ENCODE measurements around the gene TMEM167A. TPM values are rescaled to one million over a fixed set of nuclear protein-coding genes. Genes with fewer than 3 reads are reported as not detected.
A peak's percentile ranks its signal among the peaks of the same experiment; 100 is the strongest.

Gene TMEM167A
- total RNA-seq, 1 experiment from 2014 or later: 144 TPM

GRCh38 chr5:83038924-83039323 lies 38.3 kb downstream of the TMEM167A start:
- 0 out of 2 replicates have a peak, but pooled peaks cover 12% of the 10 kb centered on the region for H3K4me1 ChIP-seq (replicated peaks)
- H3K27ac ChIP-seq: no peak overlapping the region
- H3K36me3 ChIP-seq: no peaks in the 10 kb centered on the region
- H3K27me3 ChIP-seq (replicated peaks): no peaks in the 10 kb centered on the region
- H3K4me3 ChIP-seq: no peak overlapping the region
- H3K9me3 ChIP-seq (replicated peaks): no peaks in the 10 kb centered on the region
- DNase-seq (ENCODE audit: low read depth in 1 of 2, low spot score in 2 of 2): no peak

GRCh38 chr5:83036991-83037575 lies 40.1 kb downstream of the TMEM167A start:
- no peaks in the 10 kb centered on the region for H3K36me3 ChIP-seq
- H3K27ac ChIP-seq: no peak overlapping the region
- H3K4me1 ChIP-seq (replicated peaks): 0 out of 2 replicates have a peak, but pooled peaks cover 15% of the 10 kb centered on the region
- no peak overlapping the region for H3K4me3 ChIP-seq
- H3K27me3 ChIP-seq (replicated peaks): no peaks in the 10 kb centered on the region
- peak in 1 of 2 experiments; percentile 24 for DNase-seq (ENCODE audit: low read depth in 1 of 2, low spot score in 2 of 2)
- H3K9me3 ChIP-seq (replicated peaks): no peaks in the 10 kb centered on the region

GRCh38 chr5:83035373-83036100 lies 41.7 kb downstream of the TMEM167A start:
- 0 out of 2 replicates have a peak, but pooled peaks cover 15% of the 10 kb centered on the region for H3K4me1 ChIP-seq (replicated peaks)
- no peaks in the 10 kb centered on the region for H3K36me3 ChIP-seq
- H3K27ac ChIP-seq: no peak overlapping the region
- no peaks in the 10 kb centered on the region for H3K27me3 ChIP-seq (replicated peaks)
- H3K4me3 ChIP-seq: no peak overlapping the region
- no peak for DNase-seq (ENCODE audit: low read depth in 1 of 2, low spot score in 2 of 2)
- no peaks in the 10 kb centered on the region for H3K9me3 ChIP-seq (replicated peaks)

- Histone ChIP-seq H3K9me3 (replicated peaks) (no peaks in the 10 kb centered on the region), H3K27ac (no peak overlapping the region)
These were observed 42.5 kb downstream of the TMEM167A start for GRCh38 chr5:83034528-83035207.

GRCh38 chr5:83034036-83034435 lies 43.2 kb downstream of the TMEM167A start:
- no peaks in the 10 kb centered on the region for H3K27me3 ChIP-seq (replicated peaks)

More at GRCh38 chr5:83034528-83035207, 42.5 kb downstream of the TMEM167A start:
- 0 out of 2 replicates have a peak, but pooled peaks cover 15% of the 10 kb centered on the region for H3K4me1 ChIP-seq (replicated peaks)
- no peaks in the 10 kb centered on the region for H3K36me3 ChIP-seq
- no peak overlapping the region for H3K4me3 ChIP-seq
- DNase-seq (ENCODE audit: low read depth in 1 of 2, low spot score in 2 of 2): no peak
- no peaks in the 10 kb centered on the region for H3K27me3 ChIP-seq (replicated peaks)

GRCh38 chr5:83031381-83031780 lies 45.8 kb downstream of the TMEM167A start:
- Histone ChIP-seq H3K4me3 (no peak overlapping the region), H3K9me3 (replicated peaks) (no peaks in the 10 kb centered on the region), H3K27me3 (replicated peaks) (no peaks in the 10 kb centered on the region), H3K36me3 (no peaks in the 10 kb centered on the region), H3K27ac (no peak overlapping the region), H3K4me1 (replicated peaks) (peaks cover 29% of the 10 kb centered on the region)
- no peak for DNase-seq (ENCODE audit: low read depth in 1 of 2, low spot score in 2 of 2)

More at GRCh38 chr5:83034036-83034435, 43.2 kb downstream of the TMEM167A start:
- Histone ChIP-seq H3K36me3 (no peaks in the 10 kb centered on the region), H3K4me3 (no peak overlapping the region), H3K9me3 (replicated peaks) (no peaks in the 10 kb centered on the region), H3K4me1 (replicated peaks) (0 out of 2 replicates have a peak, but pooled peaks cover 15% of the 10 kb centered on the region), H3K27ac (no peak overlapping the region)
- DNase-seq (ENCODE audit: low read depth in 1 of 2, low spot score in 2 of 2): no peak

GRCh38 chr5:83029912-83030311 lies 47.3 kb downstream of the TMEM167A start:
- no peak overlapping the region for H3K27ac ChIP-seq
- H3K36me3 ChIP-seq: no peaks in the 10 kb centered on the region
- H3K9me3 ChIP-seq (replicated peaks): no peaks in the 10 kb centered on the region
- H3K27me3 ChIP-seq (replicated peaks): no peaks in the 10 kb centered on the region
- no peak for DNase-seq (ENCODE audit: low read depth in 1 of 2, low spot score in 2 of 2)
- peaks cover 39% of the 10 kb centered on the region for H3K4me1 ChIP-seq (replicated peaks)
- H3K4me3 ChIP-seq: no peak overlapping the region

- Histone ChIP-seq H3K9me3 (replicated peaks) (no peaks in the 10 kb centered on the region), H3K4me3 (no peak overlapping the region), H3K4me1 (replicated peaks) (peaks cover 31% of the 10 kb centered on the region), H3K27me3 (replicated peaks) (no peaks in the 10 kb centered on the region), H3K36me3 (no peaks in the 10 kb centered on the region), H3K27ac (peak overlapping the region; percentile 84)
- peak; percentile 53 to 88 for DNase-seq (ENCODE audit: low read depth in 1 of 2, low spot score in 2 of 2)
These were observed 50.1 kb downstream of the TMEM167A start for GRCh38 chr5:83026930-83027687.

GRCh38 chr5:83026516-83026915 lies 50.7 kb downstream of the TMEM167A start:
- Histone ChIP-seq H3K4me3 (no peak overlapping the region), H3K27ac (peak overlapping the region; percentile 84), H3K36me3 (no peaks in the 10 kb centered on the region), H3K9me3 (replicated peaks) (no peaks in the 10 kb centered on the region), H3K4me1 (replicated peaks) (peaks cover 31% of the 10 kb centered on the region), H3K27me3 (replicated peaks) (no peaks in the 10 kb centered on the region)
- peak; percentile 84 to 94 for DNase-seq (ENCODE audit: low read depth in 1 of 2, low spot score in 2 of 2)

- Histone ChIP-seq H3K9me3 (replicated peaks) (no peaks in the 10 kb centered on the region), H3K36me3 (no peaks in the 10 kb centered on the region), H3K4me1 (replicated peaks) (peaks cover 31% of the 10 kb centered on the region), H3K27me3 (replicated peaks) (no peaks in the 10 kb centered on the region), H3K4me3 (no peak overlapping the region), H3K27ac (peak overlapping the region; percentile 84)
- peak in 1 of 2 experiments; percentile 55 for DNase-seq (ENCODE audit: low read depth in 1 of 2, low spot score in 2 of 2)
These were observed 51.3 kb downstream of the TMEM167A start for GRCh38 chr5:83025690-83026478.

GRCh38 chr5:83022334-83022733 lies 54.9 kb downstream of the TMEM167A start:
- Histone ChIP-seq H3K4me1 (replicated peaks) (peaks cover 23% of the 10 kb centered on the region), H3K36me3 (no peaks in the 10 kb centered on the region), H3K27me3 (replicated peaks) (no peaks in the 10 kb centered on the region), H3K27ac (no peak overlapping the region), H3K4me3 (no peak overlapping the region), H3K9me3 (replicated peaks) (no peaks in the 10 kb centered on the region)
- DNase-seq (ENCODE audit: low read depth in 1 of 2, low spot score in 2 of 2): no peak

GRCh38 chr5:83015676-83016075 lies 61.5 kb downstream of the TMEM167A start:
- H3K36me3 ChIP-seq: no peaks in the 10 kb centered on the region
- H3K9me3 ChIP-seq (replicated peaks): no peaks in the 10 kb centered on the region
- DNase-seq (ENCODE audit: low read depth in 1 of 2, low spot score in 2 of 2): peak; percentile 82 to 91
- H3K27me3 ChIP-seq (replicated peaks): no peaks in the 10 kb centered on the region
- H3K4me1 ChIP-seq (replicated peaks): peaks cover 24% of the 10 kb centered on the region
- no peak overlapping the region for H3K4me3 ChIP-seq
- peak overlapping the region; percentile 73 for H3K27ac ChIP-seq

GRCh38 chr5:83011985-83012384 lies 65.2 kb downstream of the TMEM167A start:
- no peak for DNase-seq (ENCODE audit: low read depth in 1 of 2, low spot score in 2 of 2)
- H3K27ac ChIP-seq: no peak overlapping the region
- no peaks in the 10 kb centered on the region for H3K27me3 ChIP-seq (replicated peaks)

More at GRCh38 chr5:83011985-83012384, 65.2 kb downstream of the TMEM167A start:
- H3K36me3 ChIP-seq: no peaks in the 10 kb centered on the region
- no peaks in the 10 kb centered on the region for H3K9me3 ChIP-seq (replicated peaks)
- H3K4me1 ChIP-seq (replicated peaks): peaks cover 24% of the 10 kb centered on the region
- no peak overlapping the region for H3K4me3 ChIP-seq
